ENCODE measurements around the gene MKNK1.

The MKNK1 gene

DNA sequence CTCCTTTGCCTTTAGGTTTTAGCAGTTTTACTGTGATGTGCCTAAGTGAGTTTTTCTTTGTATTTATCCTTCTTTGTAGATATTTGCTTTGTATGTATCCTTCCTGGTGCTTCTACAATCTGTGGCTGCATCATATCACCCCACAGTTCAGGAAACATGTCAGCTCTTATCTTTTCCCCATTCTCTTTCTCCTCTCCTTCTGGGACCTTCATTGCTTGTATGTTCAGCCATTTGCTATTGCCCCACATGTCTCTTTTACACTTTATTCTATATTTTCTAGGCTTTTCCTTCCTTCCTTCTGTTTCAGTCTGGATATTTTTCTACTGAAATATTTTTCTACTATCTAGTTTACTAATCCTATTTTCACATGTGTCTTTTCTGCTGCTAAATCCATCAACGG, 67.5 kb downstream of the MKNK1 start:
- no peak for DNase-seq

GRCh38 chr1:46535063-46535462, 69.0 kb downstream of the MKNK1 start:
- peak; percentile 12 for DNase-seq

DNA sequence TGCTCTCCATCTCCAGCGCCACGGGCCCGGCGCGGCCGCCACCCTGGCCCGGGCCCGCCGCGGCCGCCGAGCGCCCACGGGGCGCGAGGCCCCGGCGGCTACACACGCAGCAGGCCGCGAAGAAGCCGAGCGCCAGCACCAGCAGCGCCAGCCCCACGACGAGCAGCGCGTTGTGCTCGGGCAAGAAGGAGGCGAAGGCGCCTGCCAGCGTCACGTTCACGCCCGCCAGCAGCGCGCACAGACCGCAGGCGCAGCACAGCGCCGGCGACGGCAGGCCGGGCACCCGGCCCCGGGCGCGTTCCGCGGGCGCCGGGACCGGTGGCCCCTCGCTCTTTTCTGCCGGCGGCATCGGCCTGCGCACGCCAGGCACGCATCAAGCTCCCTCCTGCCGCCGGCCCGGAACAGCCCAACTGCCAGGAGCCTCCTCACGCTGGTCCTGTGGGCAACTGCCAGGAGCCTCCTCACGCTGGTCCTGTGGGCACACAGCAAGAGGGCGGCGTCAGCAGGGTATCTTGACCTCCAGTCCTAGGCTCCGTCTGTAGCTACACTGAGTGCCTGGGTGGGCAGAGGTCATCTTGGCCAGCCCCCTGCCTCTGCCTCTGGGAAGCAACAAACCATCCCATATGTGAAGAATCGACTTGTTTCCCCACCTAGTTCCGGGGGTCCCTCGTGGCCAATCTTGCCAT, 70.7 kb downstream of the MKNK1 start:
- DNase-seq, result peak; percentile 51

GRCh38 chr1:46532498-46533178, 71.4 kb downstream of the MKNK1 start:
- peak; percentile 71 for DNase-seq

GRCh38 chr1:46532095-46532494, 72.0 kb downstream of the MKNK1 start:
- no peak for DNase-seq

DNA sequence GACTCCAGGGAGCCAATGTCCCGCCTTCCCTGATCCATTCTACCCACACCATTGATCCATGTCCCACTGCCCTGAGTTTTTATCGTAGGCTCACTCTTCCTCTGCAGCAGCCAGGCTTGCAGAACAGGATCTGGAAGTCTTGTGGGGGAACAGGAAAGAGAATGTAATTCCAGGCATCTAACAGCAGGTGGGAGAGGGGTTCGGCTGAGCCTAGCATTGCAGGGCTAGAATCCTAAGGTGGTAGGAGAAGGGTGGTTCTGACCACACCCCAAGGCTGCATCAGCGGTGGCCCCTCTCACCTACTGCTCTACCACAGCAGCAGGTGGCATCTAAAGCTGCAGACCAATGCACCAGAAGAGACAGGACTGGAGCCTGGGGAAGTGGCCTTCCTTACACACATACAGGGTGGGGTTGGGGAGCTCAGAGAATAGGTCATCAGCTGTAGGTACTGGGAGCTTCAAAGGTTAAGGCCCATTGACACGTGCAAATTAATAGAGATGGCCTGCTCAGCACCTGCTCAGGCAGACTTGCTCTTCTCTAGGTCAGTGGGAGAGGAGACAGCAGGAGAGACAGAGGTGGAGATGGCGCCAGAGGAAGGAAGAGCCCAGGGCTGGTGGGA, 73.2 kb downstream of the MKNK1 start:
- DNase-seq, result no peak

- DNase-seq, result no peak
Measured at GRCh38 chr1:46530311-46530710, 73.8 kb downstream of the MKNK1 start.

- DNase-seq, result no peak
Measured at GRCh38 chr1:46529031-46529630, 74.9 kb downstream of the MKNK1 start.

DNA sequence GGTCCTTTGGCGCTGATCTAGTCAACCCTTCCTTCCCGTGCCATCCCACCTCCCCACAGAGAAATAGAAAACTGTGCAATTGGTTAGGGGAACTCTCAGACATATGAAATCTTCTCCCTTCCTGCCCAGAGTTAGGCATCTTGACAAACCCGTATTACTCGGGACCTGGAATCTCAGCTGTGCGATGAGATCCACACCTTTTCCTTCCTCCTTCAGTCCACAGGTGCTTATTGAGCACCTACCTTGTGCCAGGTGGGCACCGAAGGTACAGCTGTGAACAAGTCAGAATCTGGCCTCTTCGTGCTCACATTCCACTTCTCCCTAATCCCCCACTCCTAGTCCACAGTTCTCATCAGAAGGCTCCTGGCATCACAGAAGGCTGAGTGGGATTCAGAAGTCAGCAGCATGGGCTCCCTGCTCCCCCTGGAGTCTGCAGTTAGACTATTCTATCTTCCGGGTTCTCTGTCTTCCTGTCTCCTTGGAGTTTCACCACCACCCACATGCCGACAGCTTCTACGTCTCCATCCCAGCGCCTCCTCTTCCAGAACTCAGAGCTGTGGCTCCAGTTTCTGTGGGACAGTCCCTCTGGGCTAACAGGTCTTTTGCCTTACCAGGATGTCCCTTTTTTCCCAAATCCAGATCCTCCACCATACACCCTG, 75.6 kb downstream of the MKNK1 start:
- peak; percentile 36 for DNase-seq

GRCh38 chr1:46527474-46528296, 76.4 kb downstream of the MKNK1 start:
- DNase-seq, result peak; percentile 72

- DNase-seq, result no peak
Measured at GRCh38 chr1:46526691-46527291, 77.3 kb downstream of the MKNK1 start.

- no peak for DNase-seq
Measured at GRCh38 chr1:46526013-46526690, 77.9 kb downstream of the MKNK1 start.

GRCh38 chr1:46525253-46525983, 78.7 kb downstream of the MKNK1 start:
- DNase-seq, result no peak

DNA sequence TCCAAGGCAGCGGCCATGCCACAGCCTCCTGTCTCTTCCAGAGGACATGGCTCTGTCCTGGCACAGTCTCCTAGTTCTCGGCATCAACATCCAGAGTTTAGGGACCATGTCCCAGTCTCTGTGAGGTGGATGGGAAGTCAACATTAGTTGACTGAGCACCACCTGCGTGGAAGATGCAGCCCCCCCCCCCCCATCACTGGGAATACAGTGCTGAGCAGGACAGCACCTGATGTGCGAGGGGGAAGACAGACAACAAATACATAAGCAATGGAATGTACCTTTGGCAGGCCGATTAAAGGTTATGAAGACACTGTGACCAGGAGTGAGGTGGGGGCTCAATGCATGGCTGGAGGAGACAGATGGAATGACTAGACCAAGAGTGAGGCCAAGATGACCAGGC, 79.2 kb downstream of the MKNK1 start:
- DNase-seq, result no peak

DNA sequence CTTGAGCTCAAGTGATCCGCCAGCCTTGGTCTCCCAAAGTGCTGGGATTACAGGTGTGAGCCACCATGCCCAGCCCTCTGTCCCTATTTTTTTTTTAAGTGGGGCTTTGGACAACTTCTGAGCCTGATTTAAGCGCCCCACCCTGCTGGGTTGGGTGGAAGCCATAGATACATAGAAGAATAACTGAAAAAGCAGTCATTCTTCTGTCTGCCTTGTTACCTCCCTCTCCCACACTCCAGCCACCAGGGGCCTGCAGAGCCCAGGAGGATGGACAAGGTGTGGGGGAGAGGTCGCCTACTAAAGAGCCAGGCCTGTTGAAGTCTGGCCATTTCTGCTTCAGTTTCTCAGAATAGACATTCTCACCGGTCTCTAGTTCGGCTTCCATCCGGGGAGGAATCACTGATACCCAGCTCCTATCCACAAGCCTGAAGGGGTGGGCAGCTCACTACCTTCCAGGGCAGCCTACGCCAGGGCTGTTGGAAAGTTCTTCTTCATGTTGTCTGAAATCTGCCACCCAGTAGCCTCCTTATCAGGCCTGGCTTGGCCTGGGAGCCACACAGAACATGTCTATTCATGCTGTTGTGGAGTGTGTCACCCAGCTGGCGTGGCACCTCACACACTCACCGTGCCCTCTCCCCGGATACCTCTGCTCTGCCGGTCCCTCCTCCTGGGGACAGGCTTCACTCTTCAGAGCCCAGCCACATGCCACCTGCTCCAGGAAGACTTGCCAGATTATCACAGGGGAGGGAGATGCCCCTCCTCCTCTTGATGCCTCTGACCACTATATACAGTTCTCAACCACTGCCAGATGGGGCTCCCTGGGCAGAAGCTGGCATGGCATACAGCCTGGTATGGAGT, 80.3 kb downstream of the MKNK1 start:
- no peak for DNase-seq

- no peak for DNase-seq
Measured at GRCh38 chr1:46522969-46523320, 81.1 kb downstream of the MKNK1 start.

- DNase-seq, result peak; percentile 95
Measured at GRCh38 chr1:46522184-46522968, 81.7 kb downstream of the MKNK1 start.

DNA sequence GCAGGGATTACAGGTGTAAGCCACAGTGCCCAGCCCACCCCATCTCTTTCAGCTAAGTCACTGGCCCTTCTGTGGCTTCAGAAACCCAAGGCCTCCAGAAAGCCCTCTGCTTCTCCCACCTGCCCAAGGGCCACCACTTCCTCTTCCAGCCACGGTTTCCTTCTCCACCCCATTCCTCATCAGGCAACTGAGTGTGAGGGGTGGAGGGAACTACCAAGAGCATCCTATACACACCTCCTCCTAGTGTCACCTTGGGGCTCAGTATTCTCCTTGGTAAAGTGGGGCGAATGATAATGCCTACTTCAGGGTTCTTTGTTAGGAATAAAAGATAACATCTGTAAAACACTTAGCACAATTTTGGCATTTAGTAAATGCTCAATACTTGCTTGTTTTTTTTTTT, 82.7 kb downstream of the MKNK1 start:
- no peak for DNase-seq

Measured in fibroblast of skin of scalp (primary cell).